Trophoblast cell (in vitro differentiated cells and primary cell): Measurements from ENCODE around the gene TFIP11.

ENCODE experiments used
- DNase-seq, 2 donors: peaks; one replicate each; pipeline ENCODE4 v3.0.0-alpha.2; 2016
- H2AFZ ChIP-seq: 2 replicates; pipeline ENCODE4 v1.6.1; 2013; ENCODE audit warnings: low read length, moderate library complexity, mild to moderate bottlenecking; ENCODE audit not compliant: insufficient read depth, poor library complexity
- H2AK5ac ChIP-seq: 2 replicates; pipeline ENCODE4 v1.6.1; 2013; ENCODE audit warnings: mild to moderate bottlenecking, low read length
- H2BK120ac ChIP-seq: 2 replicates; pipeline ENCODE4 v1.6.1; 2013; ENCODE audit warnings: low read length, mild to moderate bottlenecking, moderate library complexity; ENCODE audit not compliant: insufficient read depth, poor library complexity
- H2BK12ac ChIP-seq: 2 replicates; pipeline ENCODE4 v1.6.1; 2013; ENCODE audit warnings: mild to moderate bottlenecking, low read length, moderate library complexity
- H2BK5ac ChIP-seq: 2 replicates; pipeline ENCODE4 v1.6.1; 2013; ENCODE audit warnings: low read length, low read depth, moderate library complexity, mild to moderate bottlenecking; ENCODE audit not compliant: poor library complexity
- H3K14ac ChIP-seq: 2 replicates; pipeline ENCODE4 v1.6.1; 2013; ENCODE audit warnings: mild to moderate bottlenecking, low read length
- H3K18ac ChIP-seq: 2 replicates; pipeline ENCODE4 v1.6.1; 2013; ENCODE audit warnings: mild to moderate bottlenecking, low read length
- H3K23ac ChIP-seq: 2 replicates; pipeline ENCODE4 v1.6.1; 2013; ENCODE audit warnings: low read length
- H3K27ac ChIP-seq: 2 replicates; pipeline ENCODE4 v1.5.1; 2013; ENCODE audit warnings: low read depth, mild to moderate bottlenecking, inconsistent platforms, low read length, moderate library complexity
- H3K27me3 ChIP-seq: 2 replicates; pipeline ENCODE4 v1.6.1; 2013; ENCODE audit warnings: inconsistent platforms, mild to moderate bottlenecking, low read length, moderate library complexity; ENCODE audit not compliant: insufficient read depth
- H3K36me3 ChIP-seq, 2 experiments: 1 replicate in 1 of 2; 2 replicates in 1 of 2; pipeline ENCODE4 v1.6.1; 2013; ENCODE audit warnings: low read length in 2 of 2, mild to moderate bottlenecking in 2 of 2, moderate library complexity in 1 of 2; ENCODE audit not compliant: insufficient read depth in 2 of 2, control insufficient read depth in 1 of 2
- H3K4ac ChIP-seq: 2 replicates; pipeline ENCODE4 v1.6.1; 2013; ENCODE audit warnings: low read depth, mild to moderate bottlenecking, low read length, moderate library complexity
- H3K4me1 ChIP-seq, 2 experiments: 1 replicate in 1 of 2; 2 replicates in 1 of 2; pipeline ENCODE4 v1.6.1; 2013; ENCODE audit warnings: low read length in 2 of 2, mild to moderate bottlenecking in 2 of 2, moderate library complexity in 1 of 2; ENCODE audit not compliant: insufficient read depth in 2 of 2, control insufficient read depth in 1 of 2
- H3K4me2 ChIP-seq: 2 replicates; pipeline ENCODE4 v1.6.1; 2013; ENCODE audit warnings: inconsistent platforms, mild to moderate bottlenecking, low read length, moderate library complexity
- H3K4me3 ChIP-seq: 2 replicates; pipeline ENCODE4 v1.5.1; 2013; ENCODE audit warnings: mild to moderate bottlenecking, low read depth, low read length, inconsistent platforms
- H3K79me1 ChIP-seq: one replicate; pipeline ENCODE4 v1.6.1; 2013; ENCODE audit warnings: low read length
- H3K79me2 ChIP-seq: 2 replicates; pipeline ENCODE4 v1.6.1; 2013; ENCODE audit warnings: low read length, mild to moderate bottlenecking; ENCODE audit not compliant: control insufficient read depth, insufficient read depth, poor library complexity
- H3K9ac ChIP-seq: 2 replicates; pipeline ENCODE4 v1.6.1; 2013; ENCODE audit warnings: mild to moderate bottlenecking, low read length
- H3K9me3 ChIP-seq: 2 replicates; pipeline ENCODE4 v1.6.1; 2013; ENCODE audit warnings: low read depth, mild to moderate bottlenecking, control low read depth, inconsistent platforms, low read length; ENCODE audit not compliant: insufficient read depth
- H4K12ac ChIP-seq: 2 replicates; pipeline ENCODE4 v1.6.1; 2013; ENCODE audit warnings: low read depth, mild to moderate bottlenecking, low read length, moderate library complexity
- H4K8ac ChIP-seq: 2 replicates; pipeline ENCODE4 v1.6.1; 2013; ENCODE audit warnings: low read depth, mild to moderate bottlenecking, low read length, moderate library complexity
- H4K91ac ChIP-seq: one replicate; pipeline ENCODE4 v1.6.1; 2013; ENCODE audit warnings: low read depth, mild to moderate bottlenecking, low read length, moderate library complexity
- WGBS: extraction: QIAGEN DNeasy Blood & Tissue Kit; methylation state at CpG from one replicate; pipeline ENCODE4 v1.1.7; 2013; ENCODE audit warnings: missing lambda C conversion rate; ENCODE audit not compliant: insufficient read length, insufficient coverage; ENCODE audit errors: extremely low coverage; 5-methylcytosine and 5-hydroxymethylcytosine counted together

TFIP11 gene

GRCh38 chr22:26552466-26552865 is 40.2 kb upstream of the TFIP11 start:
- H2BK12ac ChIP-seq = peak overlapping the region; percentile 48
- H3K4me1 ChIP-seq = peaks cover 6 to 8% of the 10 kb centered on the region in 2 experiments
- no peak overlapping the region for H3K4me2 ChIP-seq
- no peaks in the 10 kb centered on the region for H3K36me3 ChIP-seq
- H2AFZ ChIP-seq = no peak overlapping the region
- H2BK120ac ChIP-seq = no peak overlapping the region
- peaks cover 2% of the 10 kb centered on the region for H3K9me3 ChIP-seq
- H3K27ac ChIP-seq = no peak overlapping the region
- no peak for DNase-seq
- H3K79me1 ChIP-seq = no peaks in the 10 kb centered on the region
- H3K27me3 ChIP-seq = no peaks in the 10 kb centered on the region
- no peak overlapping the region for H3K9ac ChIP-seq
- H4K8ac ChIP-seq = no peak overlapping the region
- H3K23ac ChIP-seq = no peak overlapping the region
- no CpG with 5 or more reads among the region's 10 CpGs for whole genome bisulfite sequencing
- H3K18ac ChIP-seq = no peak overlapping the region
- H3K4me3 ChIP-seq = no peak overlapping the region
- H3K4ac ChIP-seq = peak overlapping the region; percentile 38
- no peak overlapping the region for H3K14ac ChIP-seq
- H4K12ac ChIP-seq = no peak overlapping the region
- peak overlapping the region; percentile 2 for H4K91ac ChIP-seq
- H2BK5ac ChIP-seq = no peak overlapping the region
- no peaks in the 10 kb centered on the region for H3K79me2 ChIP-seq
- peak overlapping the region; percentile 4 for H2AK5ac ChIP-seq

- Histone ChIP-seq H4K91ac (no peak overlapping the region), H3K14ac (no peak overlapping the region), H3K23ac (no peak overlapping the region), H2BK12ac (no peak overlapping the region), H3K4ac (no peak overlapping the region), H2BK120ac (no peak overlapping the region), H3K4me1 (peaks cover 6 to 8% of the 10 kb centered on the region in 2 experiments), H3K9me3 (no peaks in the 10 kb centered on the region), H2AK5ac (no peak overlapping the region), H3K18ac (peak overlapping the region; percentile 0), H3K79me1 (no peaks in the 10 kb centered on the region), H4K12ac (no peak overlapping the region), H2BK5ac (no peak overlapping the region), H3K27ac (no peak overlapping the region), H3K79me2 (no peaks in the 10 kb centered on the region), H3K27me3 (no peaks in the 10 kb centered on the region), H3K9ac (no peak overlapping the region), H2AFZ (no peak overlapping the region), H3K4me3 (no peak overlapping the region), H3K4me2 (no peak overlapping the region), H3K36me3 (peaks cover 0 to under 1% of the 10 kb centered on the region in 2 experiments), H4K8ac (no peak overlapping the region)
- no peak for DNase-seq
- no CpG with 5 or more reads among the region's 2 CpGs for WGBS
These were observed 39.3 kb upstream of the TFIP11 start for GRCh38 chr22:26551568-26551967.

GRCh38 chr22:26550498-26551033 is 38.3 kb upstream of the TFIP11 start:
- Histone ChIP-seq H3K79me2 (no peaks in the 10 kb centered on the region), H2BK120ac (peak overlapping the region; percentile 11), H3K36me3 (peaks cover 2 to 3% of the 10 kb centered on the region in 2 experiments), H3K23ac (no peak overlapping the region), H3K27ac (peak overlapping the region; percentile 3), H2AK5ac (no peak overlapping the region), H2AFZ (no peak overlapping the region), H4K8ac (no peak overlapping the region), H3K14ac (peak overlapping the region; percentile 49), H2BK5ac (no peak overlapping the region), H3K18ac (peak overlapping the region; percentile 76), H3K4me1 (peaks cover 6 to 8% of the 10 kb centered on the region in 2 experiments), H3K9me3 (no peaks in the 10 kb centered on the region), H3K4me3 (no peak overlapping the region), H3K4me2 (no peak overlapping the region), H3K4ac (no peak overlapping the region), H4K91ac (no peak overlapping the region), H4K12ac (no peak overlapping the region), H3K9ac (no peak overlapping the region), H2BK12ac (no peak overlapping the region), H3K27me3 (no peaks in the 10 kb centered on the region), H3K79me1 (no peaks in the 10 kb centered on the region)
- no peak for DNase-seq
- WGBS = no CpG with 5 or more reads among the region's 8 CpGs

GRCh38 chr22:26549902-26550497 is 37.7 kb upstream of the TFIP11 start:
- H3K79me1 ChIP-seq = no peaks in the 10 kb centered on the region
- H2BK12ac ChIP-seq = peak overlapping the region; percentile 23
- H4K91ac ChIP-seq = no peak overlapping the region
- H3K9me3 ChIP-seq = no peaks in the 10 kb centered on the region
- peak overlapping the region; percentile 3 for H3K27ac ChIP-seq
- peaks cover 6 to 8% of the 10 kb centered on the region in 2 experiments for H3K4me1 ChIP-seq
- no peaks in the 10 kb centered on the region for H3K27me3 ChIP-seq
- no peak overlapping the region for H4K12ac ChIP-seq
- WGBS = no CpG with 5 or more reads among the region's 4 CpGs
- H3K14ac ChIP-seq = no peak overlapping the region
- DNase-seq = no peak
- H2AK5ac ChIP-seq = no peak overlapping the region
- H3K4me3 ChIP-seq = no peak overlapping the region
- no peak overlapping the region for H3K4ac ChIP-seq
- H3K79me2 ChIP-seq = no peaks in the 10 kb centered on the region
- H3K23ac ChIP-seq = no peak overlapping the region
- no peak overlapping the region for H3K18ac ChIP-seq
- no peak overlapping the region for H2AFZ ChIP-seq
- H3K36me3 ChIP-seq = peaks cover 2 to 3% of the 10 kb centered on the region in 2 experiments
- no peak overlapping the region for H2BK5ac ChIP-seq
- H2BK120ac ChIP-seq = no peak overlapping the region
- H3K4me2 ChIP-seq = no peak overlapping the region
- H4K8ac ChIP-seq = no peak overlapping the region
- no peak overlapping the region for H3K9ac ChIP-seq
